KG1 (cell line): Measurements from ENCODE around the gene GGTLC2.
"Not testable (repeated sequence)": the region's sequence is repeated elsewhere in the genome, so short reads cannot be mapped to it uniquely, and the experiment has no call there.

ENCODE experiments used
- DNase-seq: peaks from one replicate; lab custom pipeline; 2025; lab: John Stamatoyannopoulos, UW

The GGTLC2 gene

DNA sequence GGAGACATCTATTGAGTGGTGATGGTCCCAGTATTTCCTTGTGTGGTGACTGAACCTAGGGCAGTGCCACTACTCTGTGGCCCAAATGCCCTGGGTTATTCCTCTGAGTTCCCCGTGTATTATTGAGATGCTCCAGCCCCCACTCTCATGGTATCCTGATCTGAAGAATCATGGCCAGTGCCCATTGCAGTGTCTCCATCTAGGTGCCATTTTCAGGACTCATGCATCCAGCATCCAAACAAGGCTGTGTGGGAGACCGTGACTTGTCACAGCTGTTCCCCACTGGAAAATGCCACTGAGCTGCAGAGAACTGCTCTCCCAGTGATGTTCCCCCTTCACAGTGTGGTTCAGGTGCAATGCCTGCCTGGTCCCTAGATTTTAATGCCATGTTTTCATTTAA is 24.7 kb downstream of the GGTLC2 start:
- no peak for DNase-seq

DNA sequence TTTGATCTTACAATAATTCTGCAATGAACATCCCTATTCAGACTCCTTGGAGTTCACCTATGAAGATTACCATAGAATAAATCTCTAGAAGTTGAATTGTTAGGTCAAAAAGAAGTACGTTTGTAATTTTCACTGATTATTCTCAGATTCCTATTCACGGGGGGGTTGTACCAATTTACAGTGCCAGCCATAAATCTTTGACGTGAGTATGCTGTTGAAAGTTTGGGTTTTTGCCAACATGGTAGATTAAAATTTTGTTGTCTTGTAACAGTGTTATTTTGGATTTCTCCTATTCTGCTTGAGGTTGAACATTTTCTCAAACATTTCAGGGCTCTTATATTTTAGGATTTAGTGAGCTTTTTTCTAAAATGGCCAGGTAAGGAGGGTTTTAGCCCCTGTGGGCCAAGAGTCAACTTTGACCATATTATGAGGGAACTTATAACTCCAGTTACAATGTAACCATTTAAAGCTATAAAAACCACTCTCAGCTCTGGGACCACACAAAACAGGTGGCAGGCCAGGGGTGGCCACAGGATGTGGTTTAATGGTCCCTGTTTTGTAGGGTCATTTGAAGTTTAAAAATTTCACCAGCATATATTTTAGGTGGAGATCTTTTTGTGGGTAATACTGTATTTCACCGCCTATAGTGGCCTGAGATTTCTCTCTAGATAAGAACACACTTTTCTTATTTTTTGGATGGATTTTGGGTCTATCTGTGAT is 25.8 kb downstream of the GGTLC2 start:
- DNase-seq = no peak

DNA sequence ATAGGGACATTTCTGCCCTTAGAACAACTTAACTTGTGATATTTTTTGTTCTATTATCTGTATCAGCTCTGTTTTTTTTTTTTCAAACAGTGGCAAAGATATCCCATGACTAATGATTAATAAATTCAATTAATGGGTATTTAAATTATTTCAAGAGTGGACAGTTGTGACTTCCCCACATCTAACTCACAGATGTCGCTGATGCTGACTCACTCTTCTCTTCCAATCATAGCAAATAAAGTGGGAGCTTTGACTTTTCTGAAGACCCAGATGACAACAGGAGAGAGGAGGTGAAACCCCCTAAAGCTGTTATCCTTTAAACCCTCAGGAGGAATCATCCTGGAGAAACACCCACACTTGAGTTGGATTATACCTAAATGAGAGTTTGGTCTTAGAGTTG is 27.1 kb downstream of the GGTLC2 start:
- no peak for DNase-seq

DNA sequence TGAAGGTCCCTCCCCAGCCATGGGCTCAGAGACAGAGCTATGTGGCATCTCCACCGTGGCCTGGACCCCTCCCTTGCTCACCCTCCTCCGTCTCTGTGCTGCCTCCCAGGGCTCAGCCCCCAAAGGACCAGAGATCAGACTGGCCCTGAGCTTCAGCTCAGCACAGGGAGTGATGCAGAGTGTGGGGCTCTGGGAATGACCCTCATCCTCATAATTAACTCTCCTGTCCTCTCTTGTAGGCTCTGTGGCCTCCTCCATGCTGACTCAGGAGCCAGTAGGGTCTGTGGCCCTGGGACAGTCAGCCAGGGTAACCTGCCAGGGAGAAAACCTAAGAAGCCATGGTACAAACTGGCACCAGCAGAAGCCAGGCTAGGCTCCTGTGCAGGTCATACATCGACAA is 28.7 kb downstream of the GGTLC2 start:
- DNase-seq = no peak

DNA sequence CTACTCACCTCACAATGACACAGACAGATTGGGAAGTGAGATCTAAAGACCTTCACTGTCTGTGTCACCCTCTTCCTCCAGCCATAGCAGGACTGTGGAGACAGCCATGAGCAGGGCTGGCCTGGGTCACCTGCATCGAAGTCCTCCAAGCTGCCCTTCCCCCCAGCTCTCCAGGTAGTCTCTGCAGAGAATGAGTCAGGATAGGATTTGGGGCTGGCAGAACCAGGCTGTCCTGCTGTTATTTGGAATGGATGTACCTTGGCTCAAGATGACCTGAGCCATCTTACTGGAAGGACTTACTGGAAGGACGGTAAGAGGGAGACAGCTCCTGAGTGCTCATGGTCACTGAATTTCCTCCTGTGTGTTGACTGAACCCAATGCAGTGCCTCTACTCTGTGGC is 29.2 kb downstream of the GGTLC2 start:
- DNase-seq = no peak

DNA sequence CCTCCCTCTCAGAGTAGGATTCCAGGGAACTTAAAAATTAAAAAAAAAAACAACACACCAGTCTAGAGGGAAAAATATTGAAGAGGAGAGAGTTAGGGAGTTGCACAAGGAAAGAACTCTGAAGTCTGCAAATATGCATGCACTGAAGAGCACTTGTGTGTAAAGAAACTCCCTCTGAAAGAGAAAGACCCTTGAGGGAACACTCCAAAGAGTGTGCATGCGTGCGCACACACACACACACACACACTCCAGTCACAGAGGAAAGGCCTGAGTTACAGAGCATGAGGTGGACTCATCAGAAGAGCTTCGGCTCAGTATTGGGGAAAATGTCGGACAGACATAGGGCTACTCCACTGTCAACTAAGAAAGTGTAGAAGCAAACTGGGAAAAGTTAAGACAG is 30.1 kb downstream of the GGTLC2 start:
- no peak for DNase-seq

DNA sequence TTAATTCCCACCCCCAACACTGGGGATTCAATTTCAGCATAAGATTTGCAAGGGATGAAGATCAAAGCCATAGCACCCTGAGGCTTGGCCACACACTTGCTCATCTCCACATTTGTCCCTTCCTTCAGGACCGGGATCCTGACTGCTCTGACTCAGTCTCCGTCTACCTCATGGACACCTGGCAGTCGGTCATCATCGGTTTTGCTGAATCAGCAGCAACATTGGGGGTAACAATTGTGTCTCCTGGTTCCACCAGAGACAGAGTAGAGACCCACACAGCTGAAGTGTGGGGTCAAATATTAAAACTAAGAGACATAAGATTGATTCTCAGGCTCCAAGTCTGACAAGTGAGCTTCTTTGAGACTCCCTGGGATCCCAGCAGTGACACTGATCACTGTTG is 34.6 kb downstream of the GGTLC2 start:
- no peak for DNase-seq

DNA sequence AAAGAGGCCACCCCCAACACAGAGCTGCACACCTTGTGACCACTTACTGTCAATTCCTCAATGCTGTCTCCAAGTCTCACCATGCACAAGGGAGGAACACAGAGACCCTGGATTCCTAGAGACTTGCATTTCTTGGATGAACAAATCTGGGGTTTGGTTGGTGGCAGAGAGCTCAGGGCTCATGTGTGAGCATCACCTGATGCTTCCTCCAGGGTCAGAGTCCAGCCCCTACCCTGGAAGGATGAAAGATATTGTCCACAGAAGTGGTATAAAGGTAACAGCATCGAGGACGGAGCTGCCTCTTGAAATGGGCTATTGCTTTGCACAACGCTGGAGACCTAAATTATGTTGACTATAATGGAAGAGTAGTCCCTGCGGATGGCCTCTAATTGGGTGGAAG is 36.0 kb downstream of the GGTLC2 start:
- no peak for DNase-seq

DNA sequence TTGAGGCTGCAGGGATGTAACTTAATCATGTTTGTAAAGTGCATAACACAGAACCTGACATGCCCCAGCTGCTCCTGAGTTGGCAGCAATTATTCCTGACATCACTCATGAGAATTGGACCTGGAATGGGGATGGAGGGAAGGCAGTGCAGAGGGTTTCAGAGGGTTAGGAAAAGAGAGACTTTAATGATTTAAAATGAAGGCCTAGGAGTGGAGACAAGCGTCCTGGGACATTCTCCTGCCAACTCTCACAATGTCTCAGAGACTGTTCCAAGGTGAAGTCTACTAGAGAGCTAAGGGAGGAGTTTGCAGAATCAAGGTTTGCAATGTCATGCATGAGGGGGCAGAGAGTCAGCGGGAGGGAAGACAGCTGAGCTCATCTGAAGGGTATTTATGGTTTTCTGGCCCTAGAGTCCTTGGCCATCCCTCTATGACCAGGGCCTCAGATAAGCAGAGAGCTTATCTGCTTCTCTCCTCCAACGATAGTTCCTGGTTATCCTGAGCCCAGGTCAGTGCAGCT is 36.9 kb downstream of the GGTLC2 start:
- no peak for DNase-seq

DNA sequence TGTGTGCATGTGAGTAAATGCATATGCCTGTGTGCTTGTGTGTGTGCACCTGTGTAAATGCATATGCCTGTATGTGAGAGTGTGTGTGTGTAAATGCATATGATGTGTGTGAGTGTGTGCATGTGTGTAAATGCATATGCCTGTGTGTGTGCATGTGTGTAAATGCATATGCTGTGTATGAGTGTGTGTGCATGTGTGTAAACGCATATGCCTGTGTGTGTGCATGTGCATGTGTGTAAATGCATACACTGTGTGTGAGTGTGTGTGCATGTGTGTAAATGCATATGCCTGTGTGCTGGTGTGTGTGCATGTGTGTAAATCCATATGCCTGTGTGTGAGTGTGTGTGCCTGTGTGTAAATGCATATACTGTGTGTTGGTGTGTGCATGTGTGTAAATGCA is 37.8 kb downstream of the GGTLC2 start:
- DNase-seq = no peak

DNA sequence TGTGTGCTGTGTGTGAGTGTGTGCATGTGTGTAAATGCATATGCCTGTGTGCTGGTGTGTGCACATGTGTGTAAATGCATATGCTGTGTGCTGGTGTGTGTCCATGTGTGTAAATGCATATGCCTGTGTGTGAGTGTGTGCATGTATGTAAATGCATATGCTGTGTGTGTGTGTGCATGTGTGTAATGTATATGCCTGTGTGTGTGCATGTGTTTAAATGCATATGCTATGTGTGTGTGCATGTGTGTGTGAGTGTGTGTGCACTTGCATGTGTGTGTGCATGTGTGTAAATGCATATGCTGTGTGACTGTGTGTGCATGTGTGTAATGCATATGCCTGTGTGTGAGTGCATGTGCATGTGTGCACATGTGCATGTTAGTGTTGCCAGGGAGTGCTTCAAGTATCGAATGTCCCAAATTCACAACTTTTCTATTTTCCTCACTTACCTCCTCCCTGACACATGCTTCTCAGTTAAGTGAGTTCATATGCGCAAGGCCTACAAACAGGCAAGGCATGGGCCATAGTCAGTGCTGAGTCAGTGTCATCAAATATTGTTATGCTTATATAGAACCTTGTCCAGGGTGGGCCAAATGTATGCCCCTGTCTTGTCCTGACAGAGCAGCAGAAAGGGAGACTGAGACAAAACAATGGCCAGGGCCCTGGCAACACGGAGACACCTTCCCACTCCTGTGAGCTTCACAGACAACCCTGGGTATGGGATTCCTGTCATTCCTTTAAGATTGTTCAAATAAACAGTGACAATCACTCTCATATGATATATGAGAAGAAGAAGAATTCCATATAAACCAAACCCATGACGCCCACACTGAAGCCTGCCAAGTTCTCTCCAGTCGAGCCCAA is 38.6 kb downstream of the GGTLC2 start:
- DNase-seq = no peak

DNA sequence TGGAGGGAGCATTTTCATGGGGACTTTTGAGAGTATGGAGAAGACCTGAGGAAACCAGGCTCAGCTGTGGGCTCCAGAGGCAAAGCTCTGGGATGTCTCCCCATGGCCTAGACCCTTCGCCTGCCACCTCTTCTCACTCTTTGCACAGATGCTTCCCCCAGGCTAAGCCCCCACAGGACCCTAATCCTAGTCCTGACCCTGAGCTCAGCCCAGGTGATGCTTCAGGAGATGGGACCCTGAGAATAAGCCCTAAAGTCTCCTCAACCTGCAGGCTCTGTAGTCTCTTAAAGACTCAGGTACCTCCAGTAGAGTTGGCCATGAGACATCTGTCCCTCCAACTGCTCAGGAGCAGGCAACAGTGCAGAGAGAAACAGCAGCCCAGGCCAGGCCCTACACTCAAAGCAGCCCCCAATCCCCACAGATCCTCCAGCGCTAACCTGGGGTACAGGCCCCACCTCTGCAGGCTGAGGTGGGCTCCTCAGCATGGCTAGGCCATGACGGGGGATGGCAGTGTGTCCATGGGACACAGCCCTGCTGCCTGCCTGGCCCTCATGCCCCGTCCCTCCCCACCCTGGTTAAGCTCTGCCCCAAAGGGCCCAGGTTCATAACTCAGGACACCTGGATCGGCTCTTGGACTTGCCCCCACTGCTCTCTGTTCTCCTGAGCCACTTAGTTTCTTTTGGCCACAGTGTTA is 39.4 kb downstream of the GGTLC2 start:
- DNase-seq = no peak

DNA sequence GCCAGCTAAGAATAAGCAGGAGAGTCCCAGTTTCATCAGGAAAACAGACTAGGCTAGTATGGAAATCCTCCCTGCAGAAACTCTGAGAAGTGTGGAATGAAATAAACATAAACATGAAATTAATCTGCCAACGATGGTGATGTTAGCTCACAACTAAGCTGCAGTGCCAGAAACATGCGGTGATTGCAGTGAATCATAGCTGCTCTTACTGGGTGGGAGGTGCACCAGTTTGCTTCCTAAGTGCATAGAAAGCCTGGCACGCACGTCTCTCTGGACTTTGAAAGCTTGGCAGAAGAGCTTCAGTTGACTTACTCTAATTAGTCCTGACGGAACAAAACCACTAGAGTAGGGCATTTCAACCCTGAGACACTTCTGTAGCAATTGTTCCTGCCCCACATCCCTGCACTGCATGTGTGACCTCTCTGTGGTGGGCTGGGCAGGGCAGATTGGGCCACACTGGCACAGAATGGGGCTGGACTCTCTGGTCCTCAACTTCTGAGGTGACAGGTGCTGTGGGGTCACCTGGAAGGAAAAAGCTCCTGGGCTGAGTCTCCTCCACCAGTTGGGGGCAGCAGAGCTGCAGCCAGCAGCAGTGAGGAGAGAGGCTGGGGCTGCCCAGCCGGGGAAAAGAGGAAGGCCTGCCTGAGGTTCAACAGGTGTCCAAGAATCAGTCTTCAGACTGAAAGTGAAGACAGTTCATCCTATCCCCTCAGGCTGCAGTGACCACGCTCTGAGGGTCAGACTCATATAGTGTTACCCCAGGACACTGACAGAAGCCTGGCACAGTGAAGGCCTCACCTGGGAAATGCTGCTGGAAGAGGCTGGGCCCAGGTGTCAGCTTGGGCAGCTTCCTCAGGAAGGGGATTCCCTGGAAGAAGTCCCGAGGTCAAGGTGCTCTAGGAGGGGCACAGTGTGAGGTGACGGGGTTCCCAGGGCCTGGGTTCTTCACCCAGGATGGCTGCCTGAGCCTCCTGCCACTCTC is 40.5 kb downstream of the GGTLC2 start:
- no peak for DNase-seq

DNA sequence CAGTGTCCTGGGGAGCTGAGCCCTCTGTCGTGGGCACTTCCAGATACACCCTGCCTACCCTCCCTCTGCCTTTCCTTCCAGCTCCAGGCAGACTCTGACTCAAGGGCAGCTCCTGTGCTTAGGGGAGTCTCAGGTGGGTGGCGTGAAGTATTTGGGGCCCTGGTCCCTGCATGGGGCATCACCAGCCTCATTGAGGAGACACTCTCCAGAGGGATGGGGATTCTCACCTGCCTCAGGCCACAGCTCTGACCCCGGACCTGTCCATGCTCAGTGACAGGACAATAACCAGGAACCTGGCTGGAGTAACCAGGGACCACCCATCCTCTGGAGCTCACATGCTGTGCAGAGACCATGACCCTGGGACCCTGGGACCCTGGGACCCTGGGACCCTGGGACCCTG is 41.2 kb downstream of the GGTLC2 start:
- DNase-seq = no peak

DNA sequence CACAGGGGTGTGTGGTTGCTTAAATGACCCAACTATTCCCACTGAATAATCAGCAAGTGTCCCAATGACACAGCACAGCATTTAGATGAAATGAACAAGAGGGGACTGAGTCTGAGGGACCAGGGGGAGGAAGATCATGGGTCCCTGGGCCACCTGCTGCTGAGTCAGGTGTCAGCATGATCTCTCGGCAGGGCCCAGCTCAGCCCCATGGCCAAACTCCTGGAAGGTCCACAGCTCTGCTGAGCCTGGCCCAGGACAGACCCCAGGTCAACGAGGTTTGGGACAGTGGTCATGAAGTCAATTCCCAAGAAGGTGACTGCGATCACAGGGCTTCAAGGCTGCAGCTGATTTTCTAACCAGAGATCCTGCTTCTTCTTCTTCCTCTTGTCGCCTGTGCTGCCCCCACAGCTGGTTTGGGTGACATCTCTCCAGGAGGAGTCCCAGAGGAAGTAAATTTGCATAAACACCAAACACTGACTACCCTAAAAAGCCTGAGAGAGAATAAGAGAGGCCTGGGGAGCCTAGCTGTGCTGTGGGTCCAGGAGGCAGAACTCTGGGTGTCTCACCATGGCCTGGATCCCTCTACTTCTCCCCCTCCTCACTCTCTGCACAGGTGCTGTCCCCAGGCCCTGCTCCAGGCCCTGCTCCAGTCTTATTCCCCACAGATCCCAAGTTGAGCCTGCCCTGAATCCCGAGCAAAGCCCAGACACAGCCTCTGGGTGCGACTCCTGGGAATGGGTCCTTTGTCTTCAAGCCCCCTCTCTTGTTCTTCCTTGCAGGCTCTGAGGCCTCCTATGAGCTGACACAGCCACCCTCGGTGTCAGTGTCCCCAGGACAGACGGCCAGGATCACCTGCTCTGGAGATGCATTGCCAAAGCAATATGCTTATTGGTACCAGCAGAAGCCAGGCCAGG is 42.0 kb downstream of the GGTLC2 start:
- not testable (repeated sequence) for DNase-seq

DNA sequence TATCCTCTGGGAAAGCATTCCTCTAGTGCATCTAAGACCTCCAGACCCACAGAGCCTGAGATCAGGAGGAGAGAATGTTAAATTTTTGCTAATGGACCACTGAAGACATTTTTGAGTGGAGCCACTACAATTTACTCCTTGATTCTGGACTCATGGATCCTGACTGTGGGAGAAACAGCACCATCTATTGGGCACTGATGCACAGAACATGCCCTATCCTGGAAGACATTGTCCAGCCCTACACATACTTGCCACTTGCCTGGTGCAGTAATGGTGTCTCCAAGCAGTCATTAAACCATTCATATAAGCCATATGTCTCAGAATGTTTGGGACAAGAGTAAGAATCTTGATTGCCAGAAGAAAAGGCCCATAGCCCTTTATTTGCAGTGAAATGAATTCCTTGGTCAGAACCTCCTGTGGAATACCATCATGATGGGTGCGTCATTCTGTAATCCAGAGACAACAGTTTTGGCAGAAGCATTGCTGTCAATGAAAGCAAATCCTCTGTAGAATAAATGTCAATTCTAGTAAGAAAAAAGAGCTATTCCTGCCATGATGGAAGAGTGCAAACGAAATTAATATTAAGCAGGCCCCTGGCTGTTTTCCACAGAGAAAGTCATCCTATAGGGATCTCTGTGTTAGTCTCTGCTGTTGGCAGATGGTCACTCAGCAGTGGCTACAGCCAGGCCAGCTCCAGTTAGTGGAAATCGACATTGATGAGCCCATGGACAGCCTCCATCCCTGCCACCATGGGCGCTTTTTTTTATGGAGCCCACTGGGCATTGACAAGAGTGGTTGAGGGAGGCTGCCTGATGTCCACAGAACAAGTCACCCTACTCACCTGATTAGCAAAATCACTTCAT is 43.5 kb downstream of the GGTLC2 start:
- no peak for DNase-seq

DNA sequence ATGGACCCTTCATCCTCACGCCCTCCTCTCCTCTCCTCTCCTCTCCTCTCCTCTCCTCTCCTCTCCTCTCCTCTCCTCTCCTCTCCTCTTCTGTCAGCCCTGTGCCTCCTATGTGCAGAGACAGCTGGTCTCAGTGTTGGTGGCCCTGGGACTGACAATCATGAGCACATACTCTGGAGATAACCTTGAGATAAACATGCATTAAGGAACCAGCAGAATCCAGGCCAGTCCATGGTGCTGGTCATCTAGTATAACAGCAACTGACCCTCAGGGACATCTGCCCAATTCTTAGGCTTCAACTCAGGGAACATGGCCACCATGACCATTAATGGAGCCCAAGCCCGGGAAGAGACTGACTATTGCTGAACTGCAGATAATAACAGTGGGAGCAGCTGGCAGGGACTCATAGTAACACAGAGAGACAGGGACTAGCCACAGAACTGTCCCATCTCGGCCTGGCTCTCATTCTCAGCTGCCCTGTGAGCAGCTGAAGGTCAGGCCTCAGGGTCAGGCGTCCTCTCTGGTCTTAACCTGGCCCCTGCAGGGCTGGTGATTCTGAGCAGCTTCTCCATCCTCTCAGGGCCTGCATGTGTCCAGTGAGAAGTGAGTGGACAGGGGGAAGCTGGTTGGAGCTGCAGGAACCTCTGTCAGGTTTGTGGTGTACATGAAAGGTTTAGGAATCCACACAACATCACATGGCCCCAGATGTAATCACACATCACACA is 45.4 kb downstream of the GGTLC2 start:
- no peak for DNase-seq

DNA sequence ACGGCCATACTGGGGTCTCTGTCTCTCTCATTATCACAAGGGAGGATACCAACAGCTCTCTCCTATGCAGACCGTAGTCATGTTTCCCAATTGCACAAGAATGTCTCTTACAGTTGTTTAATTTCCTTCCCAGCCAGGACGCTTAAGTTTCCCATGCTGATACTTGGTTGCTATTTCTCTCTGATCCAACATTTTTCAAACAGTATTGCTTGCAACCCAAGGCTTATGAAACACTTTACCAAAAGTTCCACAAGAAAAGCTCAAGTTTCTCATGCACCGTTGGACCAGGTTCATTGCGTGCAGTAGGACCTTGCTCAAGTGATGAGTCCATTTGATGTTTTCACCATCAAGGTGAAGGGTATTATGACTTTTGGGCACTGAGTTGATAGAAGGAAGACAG is 46.6 kb downstream of the GGTLC2 start:
- no peak for DNase-seq
